Activated CD4-positive, alpha-beta T cell treated with anti-CD3 and anti-CD28 coated beads for 36 hours (primary cell): Measurements from ENCODE around the gene NOTUM. TPM values are rescaled to one million over a fixed set of nuclear protein-coding genes. Genes with fewer than 3 reads are reported as not detected.

Experiments
- ATAC-seq: fragments of 200-7000 bp; cut with Tn5 transposase; one replicate; pipeline ENCODE4 v1.10.0; 2021; ENCODE audit warnings: mild to moderate bottlenecking, moderate library complexity
- CTCF ChIA-PET: fragments of 350-600 bp; sonication (Branson Sonifier 250); formaldehyde crosslinking; loops from one replicate; lab custom pipeline; 2021; ENCODE audit warnings: antibody characterized with exemption; lab: Charles Lee
- POLR2A ChIA-PET: fragments of 350-600 bp; sonication (Branson Sonifier 250); formaldehyde crosslinking; loops from one replicate; lab custom pipeline; 2021; ENCODE audit warnings: antibody characterized with exemption, inconsistent platforms; lab: Charles Lee
- DNase-seq: peaks from one replicate; pipeline ENCODE4 v3.0.0-alpha.2; 2020
- H3K27ac Mint-ChIP-seq: one replicate; pipeline ENCODE4 v1.8.0; 2021; ENCODE audit warnings: mixed read lengths
- H3K27me3 Mint-ChIP-seq: one replicate; pipeline ENCODE4 v1.8.0; 2021; ENCODE audit warnings: mixed read lengths
- H3K36me3 Mint-ChIP-seq: one replicate; pipeline ENCODE4 v1.8.0; 2021; ENCODE audit warnings: low read depth, mixed read lengths
- H3K4me1 Mint-ChIP-seq: one replicate; pipeline ENCODE4 v1.8.0; 2021; ENCODE audit warnings: mixed read lengths
- H3K4me3 Mint-ChIP-seq: one replicate; pipeline ENCODE4 v1.8.0; 2021; ENCODE audit warnings: mild to moderate bottlenecking, moderate library complexity, mixed read lengths
- H3K9me3 Mint-ChIP-seq: one replicate; pipeline ENCODE4 v1.8.0; 2021; ENCODE audit warnings: low read depth, mixed read lengths
- intact Hi-C, 2 experiments: fragments of 100-400 bp; cut with DNase I in 1 of 2; cut with micrococcal nuclease in 1 of 2; formaldehyde crosslinking; loops; one replicate each; pipeline versions ENCODE4 v1.14.2 to v1.15.1; 2022 to 2024; cut with DNase I, micrococcal nuclease
- total RNA-seq, 2 experiments: library from RNA; stranded (reverse); gene quantifications; one replicate each; pipeline ENCODE4 v1.2.3, GENCODE V29; 2021

The NOTUM gene
- total RNA-seq, 2 experiments from 2014 or later: 0.87 to 0.97 TPM

DNA sequence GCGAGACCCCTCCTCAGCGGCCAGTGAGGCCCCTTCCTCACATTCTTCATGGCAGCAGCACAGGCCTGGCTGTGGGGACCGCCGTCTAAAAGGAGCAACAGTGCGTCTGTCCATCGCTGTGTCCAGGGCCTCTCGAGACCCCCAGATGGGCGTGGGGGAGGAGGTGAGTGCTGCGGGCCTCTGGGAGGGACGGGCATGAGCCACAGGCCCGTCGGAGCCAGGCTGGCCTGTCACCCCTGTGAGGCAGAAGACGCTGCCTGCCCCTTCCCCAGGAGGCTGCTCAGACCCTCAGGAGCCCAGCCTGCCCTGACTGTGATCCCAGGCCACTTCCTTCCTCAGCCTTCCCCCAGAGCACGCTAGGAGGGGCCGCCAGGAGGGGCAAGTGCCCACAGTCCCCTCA, 21.8 kb downstream of the NOTUM start:
- ATAC-seq (no peak), DNase-seq (no peak)
- H3K27ac Mint-ChIP-seq: no peak overlapping the region
- H3K9me3 Mint-ChIP-seq: no peaks in the 10 kb centered on the region
- H3K4me1 Mint-ChIP-seq: peaks cover 10% of the 10 kb centered on the region
- intact Hi-C loops: loop anchor here in 1 of 2 experiments (5.0 kb wide), 1 partner anchor 107 kb away; the partner anchor contains the start of gene MCRIP1
- H3K36me3 Mint-ChIP-seq: peaks cover 12% of the 10 kb centered on the region
- no peak overlapping the region for H3K4me3 Mint-ChIP-seq
- ChIA-PET POLR2A (interaction anchor here (1.0 kb wide), 1 partner anchor 9 kb away, joined by 3 read pairs; no protein-coding TSS in a partner anchor), CTCF (no interaction called here)
- H3K27me3 Mint-ChIP-seq: peaks cover 5% of the 10 kb centered on the region

DNA sequence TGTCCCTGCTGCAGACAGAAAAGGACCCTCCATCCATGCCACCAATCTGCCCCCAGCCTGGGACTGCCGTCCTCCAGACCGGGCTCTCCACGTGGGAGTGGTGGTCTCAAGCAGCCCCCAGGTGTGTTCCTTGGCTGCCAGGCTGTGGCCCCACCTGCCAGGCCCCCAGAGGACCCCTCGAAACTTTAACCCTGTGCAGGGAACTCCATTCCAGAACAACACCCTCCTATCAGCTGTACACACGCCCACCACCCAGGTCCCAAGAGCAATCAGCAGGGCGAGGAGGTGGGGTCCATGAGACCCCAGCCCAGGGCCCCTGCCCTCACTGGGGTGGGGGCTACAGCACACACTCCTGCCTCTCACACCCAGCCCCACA, 25.3 kb downstream of the NOTUM start:
- no peak for ATAC-seq
- no peak for DNase-seq
- Mint-ChIP-seq H3K4me3 (peak overlapping the region; percentile 85), H3K27ac (peak overlapping the region; percentile 55), H3K36me3 (peaks cover 21% of the 10 kb centered on the region), H3K4me1 (peaks cover 14% of the 10 kb centered on the region), H3K9me3 (no peaks in the 10 kb centered on the region), H3K27me3 (peaks cover 3% of the 10 kb centered on the region)
- CTCF ChIA-PET: no interaction called here
- POLR2A ChIA-PET: interaction anchor here (0.6 to 0.9 kb wide), 2 partner anchors 8 to 12 kb away, joined by 4 read pairs; partner anchors contain the start of gene MAFG
- intact Hi-C loops: loop anchor here in 1 of 2 experiments (5.0 kb wide), 1 partner anchor 103 kb away; the partner anchor contains the start of gene MCRIP1

- CTCF ChIA-PET: no interaction called here
- Mint-ChIP-seq H3K4me1 (peaks cover 14% of the 10 kb centered on the region), H3K27me3 (no peaks in the 10 kb centered on the region), H3K4me3 (peak overlapping the region; percentile 85), H3K36me3 (peaks cover 22% of the 10 kb centered on the region), H3K27ac (no peak overlapping the region), H3K9me3 (no peaks in the 10 kb centered on the region)
- DNase-seq (no peak), ATAC-seq (no peak)
- POLR2A ChIA-PET: interaction anchor here (0.6 kb wide), 1 partner anchor 12 kb away, joined by 4 read pairs; no protein-coding TSS in a partner anchor
- intact Hi-C loops: loop anchor here in 1 of 2 experiments (5.0 kb wide), 1 partner anchor 103 kb away; the partner anchor contains the start of gene MCRIP1
These were observed 25.9 kb downstream of the NOTUM start for GRCh38 chr17:81934850-81935708.

GRCh38 chr17:81934098-81934757, 26.8 kb downstream of the NOTUM start:
- H3K4me1 Mint-ChIP-seq: peaks cover 14% of the 10 kb centered on the region
- CTCF ChIA-PET: interaction anchor here (1.5 kb wide), 1 partner anchor 25 kb away, joined by 3 read pairs; no protein-coding TSS in a partner anchor
- ATAC-seq (no peak), DNase-seq (no peak)
- H3K9me3 Mint-ChIP-seq: no peaks in the 10 kb centered on the region
- no peaks in the 10 kb centered on the region for H3K27me3 Mint-ChIP-seq
- H3K4me3 Mint-ChIP-seq: no peak overlapping the region
- intact Hi-C loops: no loop called here
- POLR2A ChIA-PET: no interaction called here
- no peak overlapping the region for H3K27ac Mint-ChIP-seq
- peaks cover 24% of the 10 kb centered on the region for H3K36me3 Mint-ChIP-seq

DNA sequence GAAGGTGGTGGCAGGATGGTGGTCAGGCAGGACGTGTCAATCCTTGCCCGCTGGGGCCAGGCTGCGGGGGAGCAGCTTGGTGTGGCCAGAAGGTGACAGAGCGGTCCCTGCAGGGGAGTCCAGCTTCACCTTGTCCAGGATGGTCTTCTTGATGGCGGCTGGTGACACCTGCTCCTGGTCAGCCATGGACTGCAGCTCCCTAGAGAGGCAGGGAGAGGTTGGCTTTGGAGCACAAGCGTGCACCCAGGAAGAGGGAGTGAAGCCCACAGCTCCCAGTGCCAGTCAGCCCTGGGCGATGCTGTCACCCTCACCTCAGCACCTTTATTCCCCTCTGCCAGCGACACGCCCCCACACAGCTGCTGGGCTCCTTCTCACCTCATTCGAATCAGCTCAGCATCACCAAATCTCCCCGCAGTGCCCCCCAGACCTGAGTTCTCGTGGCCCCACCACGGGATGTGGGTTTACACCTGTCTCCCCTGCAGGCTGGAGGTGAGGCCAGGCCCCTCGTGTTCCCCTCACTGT, 27.7 kb downstream of the NOTUM start:
- CTCF ChIA-PET: interaction anchor here (0.7 to 1.5 kb wide), 2 partner anchors 26 to 59 kb away, joined by 3 read pairs; no protein-coding TSS in a partner anchor
- H3K36me3 Mint-ChIP-seq: peaks cover 24% of the 10 kb centered on the region
- intact Hi-C loops: no loop called here
- POLR2A ChIA-PET: no interaction called here
- ATAC-seq (no peak), DNase-seq (no peak)
- H3K4me3 Mint-ChIP-seq: no peak overlapping the region
- H3K27ac Mint-ChIP-seq: no peak overlapping the region
- peaks cover 2% of the 10 kb centered on the region for H3K27me3 Mint-ChIP-seq
- H3K9me3 Mint-ChIP-seq: no peaks in the 10 kb centered on the region
- peaks cover 16% of the 10 kb centered on the region for H3K4me1 Mint-ChIP-seq

GRCh38 chr17:81932333-81932983, 28.5 kb downstream of the NOTUM start:
- Mint-ChIP-seq H3K9me3 (no peaks in the 10 kb centered on the region), H3K4me1 (peaks cover 11% of the 10 kb centered on the region), H3K4me3 (no peak overlapping the region), H3K27me3 (peaks cover 2% of the 10 kb centered on the region), H3K36me3 (peaks cover 24% of the 10 kb centered on the region), H3K27ac (no peak overlapping the region)
- DNase-seq (no peak), ATAC-seq (no peak)
- intact Hi-C loops: no loop called here
- ChIA-PET POLR2A (no interaction called here), CTCF (no interaction called here)

- Mint-ChIP-seq H3K4me3 (no peak overlapping the region), H3K27ac (no peak overlapping the region), H3K27me3 (peaks cover 2% of the 10 kb centered on the region), H3K4me1 (peaks cover 11% of the 10 kb centered on the region), H3K9me3 (no peaks in the 10 kb centered on the region), H3K36me3 (peaks cover 24% of the 10 kb centered on the region)
- ChIA-PET POLR2A (no interaction called here), CTCF (no interaction called here)
- intact Hi-C loops: no loop called here
- no peak for DNase-seq
- no peak for ATAC-seq
These were observed 29.2 kb downstream of the NOTUM start for GRCh38 chr17:81931557-81932332.

DNA sequence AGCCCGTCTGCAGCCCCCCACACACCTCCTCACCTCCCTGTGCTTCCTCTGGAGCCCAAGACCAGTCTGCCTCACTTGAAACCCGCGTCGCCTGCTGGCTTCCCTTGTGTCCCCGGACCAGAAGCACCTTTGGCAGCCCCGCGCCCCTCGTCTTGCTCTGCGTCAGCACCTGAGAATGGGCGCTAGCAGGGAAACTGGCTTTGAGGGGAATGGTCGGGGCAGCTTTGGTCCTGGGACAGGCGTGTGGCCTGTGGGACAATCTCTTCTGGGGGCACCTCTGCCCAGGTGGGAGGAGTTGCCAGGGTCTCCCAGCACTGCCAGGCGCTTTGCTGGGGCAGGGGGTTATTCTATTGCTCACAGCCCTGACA, 29.8 kb downstream of the NOTUM start:
- Mint-ChIP-seq H3K4me3 (no peak overlapping the region), H3K4me1 (peaks cover 15% of the 10 kb centered on the region), H3K27ac (no peak overlapping the region), H3K9me3 (no peaks in the 10 kb centered on the region), H3K36me3 (peaks cover 24% of the 10 kb centered on the region), H3K27me3 (peaks cover 2% of the 10 kb centered on the region)
- intact Hi-C loops: no loop called here
- DNase-seq: no peak
- ChIA-PET CTCF (interaction anchor here (0.7 kb wide), 1 partner anchor 28 kb away, joined by 3 read pairs; no protein-coding TSS in a partner anchor), POLR2A (interaction anchor here (0.7 kb wide), 1 partner anchor 7 kb away, joined by 3 read pairs; no protein-coding TSS in a partner anchor)
- no peak for ATAC-seq

DNA sequence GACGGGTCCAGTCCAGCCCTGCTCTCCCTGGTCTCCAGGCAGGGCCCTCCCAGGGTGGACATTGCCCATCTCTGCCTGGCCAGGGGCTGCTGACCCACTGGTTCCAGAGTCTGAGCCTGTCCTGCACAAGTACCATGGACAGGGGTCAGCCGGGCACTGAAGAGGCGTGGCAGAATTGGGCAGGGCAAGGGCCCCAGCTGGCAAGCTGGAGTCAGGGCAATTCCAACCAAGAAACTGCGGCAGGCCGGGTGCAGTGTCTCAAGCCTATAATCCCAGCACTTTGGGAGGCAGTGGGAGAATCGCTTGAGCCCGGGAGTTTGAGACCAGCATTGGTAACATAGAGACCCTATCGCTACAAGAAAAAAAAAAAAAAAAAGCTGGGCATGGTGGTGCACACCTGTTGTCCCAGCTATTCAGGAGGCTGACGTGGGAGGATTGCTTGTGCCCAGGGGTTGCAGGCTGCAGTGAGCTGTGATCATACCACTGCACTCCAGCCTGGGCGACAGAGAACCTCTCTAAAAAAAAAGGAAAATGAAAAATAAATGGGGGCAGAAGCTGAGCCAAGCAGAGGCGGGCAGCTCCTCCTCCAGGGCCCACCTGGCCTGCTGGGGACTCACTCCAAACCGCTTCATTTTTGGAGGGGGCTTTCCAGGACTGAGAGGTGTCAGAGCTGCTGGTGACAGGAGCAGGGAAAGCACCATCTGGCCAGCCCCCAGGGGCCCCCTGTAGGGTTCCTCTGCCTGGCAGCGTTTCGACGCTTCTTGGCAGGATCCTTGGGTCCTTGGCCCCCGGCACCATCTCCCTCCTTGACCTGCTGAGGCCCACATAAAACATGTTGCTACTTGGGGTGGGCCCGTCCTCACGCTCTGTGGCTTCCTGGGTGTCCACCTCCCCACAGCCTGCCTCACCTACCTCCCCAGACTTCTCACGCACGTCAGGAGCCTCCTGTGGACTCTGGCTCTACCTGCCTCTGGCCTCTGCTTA, 30.6 kb downstream of the NOTUM start:
- Mint-ChIP-seq H3K27me3 (peaks cover 2% of the 10 kb centered on the region), H3K4me3 (no peak overlapping the region), H3K9me3 (no peaks in the 10 kb centered on the region), H3K27ac (no peak overlapping the region), H3K36me3 (peaks cover 19% of the 10 kb centered on the region), H3K4me1 (peaks cover 17% of the 10 kb centered on the region)
- intact Hi-C loops: no loop called here
- ATAC-seq: no peak
- DNase-seq: no peak
- ChIA-PET CTCF (interaction anchor here (0.7 to 1.2 kb wide), 2 partner anchors 29 to 37 kb away, joined by 3 read pairs; no protein-coding TSS in a partner anchor), POLR2A (interaction anchor here (0.6 to 0.7 kb wide), 2 partner anchors 8 to 364 kb away, joined by 3 to 4 read pairs; no protein-coding TSS in a partner anchor)
